Endothelial cell of umbilical vein (primary cell): ENCODE data around the gene CCDC157. TPM values are rescaled to one million over a fixed set of nuclear protein-coding genes. Genes with fewer than 3 reads are reported as not detected.

Experiments
- BruUV-seq: library from RNA; stranded (reverse); fragments of 400-500 nt; replicated peaks from 2 replicates; lab custom pipeline; 2021; lab: Mats Ljungman, UMichigan
- CTCF ChIA-PET: fragments of 300-600, 350-600 bp; sonication (Branson Sonifier 250); formaldehyde crosslinking; loops from one replicate; lab custom pipeline; 2021; ENCODE audit warnings: antibody characterized with exemption, inconsistent platforms; lab: Charles Lee
- POLR2A ChIA-PET: fragments of 300-600, 350-600 bp; sonication (Branson Sonifier 250); formaldehyde crosslinking; loops from one replicate; lab custom pipeline; 2021; ENCODE audit warnings: antibody characterized with exemption, inconsistent platforms; lab: Charles Lee
- DNase-seq: peaks from one replicate; pipeline ENCODE4 v3.0.0-alpha.2; 2011; ENCODE audit warnings: low read depth, low spot score
- FAIRE-seq: peaks from 2 replicates; lab custom pipeline; 2011; peaks lifted over from hg19 to GRCh38; lab: Jason Lieb, UNC
- H2AFZ ChIP-seq: 2 replicates; pipeline ENCODE4 v1.6.0; 2012; ENCODE audit warnings: low read depth, low read length, control low read depth, inconsistent platforms
- H3K27ac ChIP-seq: 2 replicates; pipeline ENCODE4 v1.5.1; 2011; ENCODE audit warnings: low read depth, mild to moderate bottlenecking, control low read depth, low read length, moderate library complexity; ENCODE audit not compliant: insufficient read depth
- H3K27me3 ChIP-seq, 2 experiments: 2 replicates each; pipeline versions ENCODE4 v1.6.0 to v1.6.1; 2011; ENCODE audit warnings: low read length in 2 of 2, mixed read lengths in 1 of 2; ENCODE audit not compliant: control insufficient read depth in 2 of 2, insufficient read depth in 2 of 2
- H3K36me3 ChIP-seq, 2 experiments: 2 replicates in 1 of 2; 3 replicates in 1 of 2; pipeline ENCODE4 v1.5.1; 2011; ENCODE audit warnings: low read length in 2 of 2, mild to moderate bottlenecking in 1 of 2, moderate library complexity in 1 of 2; ENCODE audit not compliant: control insufficient read depth in 2 of 2, insufficient read depth in 2 of 2; ENCODE audit errors: extremely low read depth in 1 of 2
- H3K4me1 ChIP-seq: 3 replicates; pipeline ENCODE4 v1.5.1; 2011; ENCODE audit warnings: mild to moderate bottlenecking, low read length; ENCODE audit not compliant: control insufficient read depth, insufficient read depth; ENCODE audit errors: extremely low read depth
- H3K4me2 ChIP-seq: 2 replicates; pipeline ENCODE4 v1.6.1; 2011; ENCODE audit warnings: low read length, control low read depth, mixed read lengths; ENCODE audit not compliant: insufficient read depth
- H3K4me3 ChIP-seq, 3 experiments: fragments of 200-600 bp in 1 of 3; sonication (generic), shearing (Covaris generic) in 1 of 3; replicated peaks in 1 of 3; 2 replicates each; pipeline ENCODE4 v1.5.1; 2011 to 2016; ENCODE audit warnings: control low read depth in 3 of 3, low read length in 3 of 3, mild to moderate bottlenecking in 2 of 3, inconsistent platforms in 1 of 3, low read depth in 1 of 3, moderate library complexity in 1 of 3; ENCODE audit not compliant: insufficient read depth in 1 of 3
- H3K79me2 ChIP-seq: 2 replicates; pipeline ENCODE4 v1.6.0; 2012; ENCODE audit warnings: low read length, inconsistent platforms; ENCODE audit not compliant: control insufficient read depth, insufficient read depth
- H3K9ac ChIP-seq: replicated peaks from 2 replicates; pipeline ENCODE3; 2011; ENCODE audit warnings: low read length, control low read depth; ENCODE audit not compliant: insufficient read depth; ENCODE audit errors: extremely low read depth
- H3K9me1 ChIP-seq: replicated peaks from 3 replicates; pipeline ENCODE4 v1.6.0; 2011; ENCODE audit warnings: mild to moderate bottlenecking, low read length; ENCODE audit not compliant: control insufficient read depth, insufficient read depth; ENCODE audit errors: extremely low read depth
- H3K9me3 ChIP-seq: replicated peaks from 2 replicates; pipeline ENCODE4 v1.5.1; 2012; ENCODE audit warnings: low read length, inconsistent platforms; ENCODE audit not compliant: control insufficient read depth, insufficient read depth
- H4K20me1 ChIP-seq: replicated peaks from 2 replicates; pipeline ENCODE3; 2011; ENCODE audit warnings: mild to moderate bottlenecking, low read length; ENCODE audit not compliant: control insufficient read depth, insufficient read depth; ENCODE audit errors: extremely low read depth
- CTCF ChIP-seq, 2 donors: IDR thresholded peaks; 1 replicate in 1 of 2; 2 replicates in 1 of 2; pipeline ENCODE4 v1.5.1; 2011; ENCODE audit warnings: low read length in 2 of 2, mild to moderate bottlenecking in 2 of 2, moderate library complexity in 2 of 2, control low read depth in 1 of 2, inconsistent platforms in 1 of 2, low read depth in 1 of 2; ENCODE audit not compliant: insufficient read depth in 1 of 2; ENCODE audit errors: extremely low read depth in 1 of 2
- EZH2 ChIP-seq: IDR thresholded peaks from 2 replicates; pipeline ENCODE4 v1.6.1; 2012; ENCODE audit warnings: borderline replicate concordance, low read depth, mild to moderate bottlenecking, moderate library complexity, low read length, inconsistent platforms; ENCODE audit not compliant: severe bottlenecking
- FOS ChIP-seq: IDR thresholded peaks from 2 replicates; pipeline ENCODE4 v1.6.1; 2011; ENCODE audit warnings: mild to moderate bottlenecking, low read length, moderate library complexity, borderline replicate concordance; ENCODE audit not compliant: insufficient read depth
- GATA2 ChIP-seq: IDR thresholded peaks from 2 replicates; pipeline ENCODE4 v1.7.0; 2011; ENCODE audit warnings: low read depth, mild to moderate bottlenecking, moderate library complexity, mixed read lengths, low read length; ENCODE audit not compliant: insufficient read length, insufficient read depth
- JUN ChIP-seq: IDR thresholded peaks from 2 replicates; pipeline ENCODE4 v1.6.1; 2011; ENCODE audit warnings: borderline replicate concordance, low read depth; ENCODE audit not compliant: insufficient read length, insufficient read depth
- MAX ChIP-seq: IDR thresholded peaks from 2 replicates; pipeline ENCODE4 v1.6.1; 2011; ENCODE audit not compliant: insufficient read depth, insufficient read length
- MYC ChIP-seq: IDR thresholded peaks from one replicate; pipeline ENCODE4 v1.6.1; 2011; ENCODE audit warnings: mild to moderate bottlenecking, low read depth, low read length
- POLR2A ChIP-seq: IDR thresholded peaks from 2 replicates; pipeline ENCODE4 v1.6.1; 2012; ENCODE audit warnings: low read depth, mild to moderate bottlenecking, control low read depth, low read length
- POLR2AphosphoS5 ChIP-seq: IDR thresholded peaks from 2 replicates; pipeline ENCODE4 v1.6.1; 2012; ENCODE audit warnings: low read depth, mild to moderate bottlenecking, control low read depth, low read length, moderate library complexity; ENCODE audit not compliant: insufficient read depth
- dilution Hi-C: fragments of 300-500 bp; cut with MboI; formaldehyde crosslinking; loops from one replicate; pipeline ENCODE4 v1.15.0; 2019; ENCODE audit warnings: low sequenced_read_pairs; ENCODE audit not compliant: extremely low pct_ligation_motif_present
- intact Hi-C: fragments of 100-400 bp; cut with micrococcal nuclease; formaldehyde crosslinking; loops from one replicate; pipeline ENCODE4 v1.10.0; 2022
- polyA plus RNA-seq, 4 experiments: library from polyadenylated mRNA; depleted of rRNA in 3 of 4; stranded (reverse) in 3 of 4; unstranded in 1 of 4; fragments of >200 nt; gene quantifications; 2 replicates each; pipeline versions ENCODE4 v1.2.1 to v1.2.3, GENCODE V29; 2011 to 2012; ENCODE audit warnings: missing spikeins in 1 of 4
- total RNA-seq: library from RNA; stranded (reverse); gene quantifications from 2 replicates; pipeline ENCODE4 v1.2.3, GENCODE V29; 2021

CCDC157 gene
- total and polyA plus RNA-seq, 2 donors (not counting 3 experiments of a cell fraction or from before 2014, with no cell fraction given), result 2.1 to 3.1 TPM

- CTCF ChIA-PET, result interaction anchor here (0.9 to 1.9 kb wide), 2 partner anchors 12 to 56 kb away, joined by 6 to 7 read pairs; partner anchors contain the start of genes CASTOR1, CCDC157 and SF3A1
- dilution Hi-C loops, result no loop called here
Measured at GRCh38 chr22:30344447-30345200, 12.2 kb upstream of the CCDC157 start.

More at GRCh38 chr22:30344447-30345200, 12.2 kb upstream of the CCDC157 start:
- TF ChIP-seq JUN, result no peak
- no peak for TF ChIP-seq FOS
- TF ChIP-seq POLR2AphosphoS5, result no peak
- TF ChIP-seq MAX, result no peak
- TF ChIP-seq MYC, result no peak
- TF ChIP-seq CTCF (IDR thresholded peaks at IDR 0.05; ENCODE audit: extremely low read depth in 1 of 2, insufficient read depth in 1 of 2, low read depth in 1 of 2, low read length in 2 of 2), result no peak
- TF ChIP-seq POLR2A, result no peak
- no peak for TF ChIP-seq GATA2
- no peak for TF ChIP-seq EZH2
- intact Hi-C loops, result no loop called here
- no peaks in the 10 kb centered on the region for H3K4me1 ChIP-seq
- no peak overlapping the region for H3K27ac ChIP-seq
- H3K79me2 ChIP-seq, result peaks cover 15% of the 10 kb centered on the region
- FAIRE-seq (no peak), DNase-seq (no peak)
- POLR2A ChIA-PET, result no interaction called here
- no peak overlapping the region for H2AFZ ChIP-seq
- H4K20me1 ChIP-seq, result no peaks in the 10 kb centered on the region
- H3K4me2 ChIP-seq, result no peak overlapping the region
- H3K4me3 ChIP-seq, result no peak overlapping the region
- H3K27me3 ChIP-seq, result no peaks in the 10 kb centered on the region
- H3K9me3 ChIP-seq, result no peaks in the 10 kb centered on the region
- no TSS peak for BruUV-seq
- H3K36me3 ChIP-seq, result peaks cover 44 to 73% of the 10 kb centered on the region in 2 experiments
- H3K9ac ChIP-seq, result no peak overlapping the region
- no peaks in the 10 kb centered on the region for H3K9me1 ChIP-seq
